NCI-H2107 treated with DMSO at 0.1 percent for 48 hours (cell line): ENCODE measurements around the gene WEE1.
"Not testable (repeated sequence)": the region's sequence is repeated elsewhere in the genome, so short reads cannot be mapped to it uniquely, and the experiment has no call there.

ENCODE experiments used
- DNase-seq: peaks from one replicate; lab custom pipeline; 2025; ENCODE audit not compliant: unreplicated experiment; lab: John Stamatoyannopoulos, UW

Gene WEE1

GRCh38 chr11:9594267-9595046 lies 21.0 kb downstream of the WEE1 start:
- no peak for DNase-seq

DNA sequence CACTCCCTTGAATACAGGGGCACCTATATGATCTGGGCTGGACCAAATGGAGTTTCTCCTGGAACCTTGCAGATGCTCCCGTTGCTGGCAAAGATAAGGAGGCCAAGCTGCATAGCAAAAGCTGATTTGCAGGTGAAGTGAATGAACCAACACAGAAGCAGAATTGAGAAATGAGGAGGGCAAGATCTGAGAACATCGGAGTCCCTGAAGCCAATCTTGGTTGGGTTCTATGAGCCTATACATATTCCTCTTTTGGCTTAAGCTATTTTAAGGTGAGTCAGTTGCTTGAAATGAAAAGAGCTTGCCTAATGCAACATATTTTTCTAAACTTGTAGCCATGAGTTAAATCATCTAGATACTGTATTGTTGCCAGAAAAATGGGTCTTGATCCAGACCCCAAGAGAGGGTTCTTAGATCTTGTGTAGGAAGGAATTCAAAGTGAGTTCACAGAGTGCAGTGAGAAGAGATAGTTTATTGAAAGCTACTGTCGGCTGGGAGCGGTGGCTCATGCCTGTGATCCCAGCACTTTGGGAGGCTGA lies 23.5 kb downstream of the WEE1 start:
- DNase-seq = no peak

- DNase-seq = no peak
These were observed 26.7 kb downstream of the WEE1 start for GRCh38 chr11:9600166-9600565.

DNA sequence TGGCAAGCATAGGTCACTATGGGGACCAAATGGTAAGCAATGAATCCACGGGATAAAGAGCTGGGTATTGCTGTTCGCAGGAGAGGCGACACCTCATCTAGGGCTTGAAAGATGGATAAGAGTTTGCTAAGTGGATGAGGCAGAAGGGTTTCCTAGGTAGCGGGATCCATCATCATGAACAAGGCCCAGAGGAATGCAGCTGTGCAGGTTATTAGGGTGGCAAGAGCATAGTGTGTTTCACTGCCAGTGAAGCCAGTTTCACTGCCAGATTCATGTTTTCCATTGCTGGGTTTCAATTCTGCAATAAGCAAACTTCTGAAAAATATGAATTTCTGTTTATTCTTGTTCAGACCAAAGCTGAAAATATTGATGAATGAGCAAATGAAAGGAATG lies 27.2 kb downstream of the WEE1 start:
- no peak for DNase-seq

DNA sequence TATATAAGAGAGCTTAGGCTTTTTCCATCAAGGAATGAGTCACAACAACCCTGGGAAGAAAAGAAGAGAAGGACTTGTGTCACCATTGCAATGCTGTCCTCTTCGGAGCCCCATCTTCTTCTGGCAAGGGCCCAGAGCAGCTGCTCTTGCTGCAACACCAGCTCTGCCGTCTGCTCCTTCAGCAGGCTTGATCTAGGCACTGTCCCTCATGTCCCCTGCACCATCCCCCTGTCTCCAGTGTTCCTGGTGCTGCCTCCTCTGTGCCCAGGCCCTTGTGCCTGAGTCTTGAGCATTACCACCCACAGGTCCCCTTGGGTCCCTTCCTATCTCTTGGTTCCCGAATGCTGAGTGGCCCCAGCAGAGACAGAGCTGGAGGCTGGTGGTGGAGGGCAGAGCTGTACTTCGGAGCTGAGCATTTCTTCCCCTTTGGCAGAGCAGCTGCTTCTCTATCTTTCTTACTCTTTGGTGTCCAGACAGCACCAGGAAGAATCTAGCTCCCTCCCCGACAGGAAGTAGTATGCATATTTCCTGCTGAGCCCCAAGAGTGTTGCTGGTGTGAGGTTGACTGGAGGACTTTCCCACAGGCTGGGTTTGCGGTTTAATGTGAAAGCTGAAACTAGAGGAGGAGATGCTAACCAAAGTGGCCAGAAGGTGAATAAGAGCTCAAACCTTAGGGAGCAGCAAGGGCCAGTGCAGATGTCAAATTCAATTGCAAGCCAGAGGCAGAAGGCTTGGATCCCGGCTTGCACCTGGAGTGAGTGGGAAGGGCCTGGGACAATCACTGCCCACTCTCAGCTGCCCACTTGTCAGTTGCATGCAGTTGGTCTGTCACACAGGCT lies 27.8 kb downstream of the WEE1 start:
- peak; percentile 92 for DNase-seq

- no peak for DNase-seq
These were observed 28.4 kb downstream of the WEE1 start for GRCh38 chr11:9601876-9602199.

DNA sequence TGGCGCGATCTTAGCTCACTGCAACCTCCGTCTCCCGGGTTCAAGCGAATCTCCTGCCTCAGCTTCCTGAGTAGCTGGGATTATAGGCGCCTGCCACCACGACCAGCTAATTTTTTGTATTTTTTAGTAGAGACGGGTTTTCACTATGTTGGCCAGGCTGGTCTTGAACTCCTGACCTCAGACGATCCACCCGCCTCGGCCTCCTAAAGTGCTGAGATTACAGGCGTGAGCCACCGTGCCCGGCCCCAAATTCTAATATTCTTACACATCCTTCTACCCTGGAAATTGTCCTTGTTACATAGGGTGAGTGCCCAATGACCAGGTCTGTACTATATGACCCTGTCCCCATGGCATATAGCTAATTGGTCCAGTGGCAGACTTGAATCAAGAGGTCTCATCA lies 29.7 kb downstream of the WEE1 start:
- DNase-seq = not testable (repeated sequence)

DNA sequence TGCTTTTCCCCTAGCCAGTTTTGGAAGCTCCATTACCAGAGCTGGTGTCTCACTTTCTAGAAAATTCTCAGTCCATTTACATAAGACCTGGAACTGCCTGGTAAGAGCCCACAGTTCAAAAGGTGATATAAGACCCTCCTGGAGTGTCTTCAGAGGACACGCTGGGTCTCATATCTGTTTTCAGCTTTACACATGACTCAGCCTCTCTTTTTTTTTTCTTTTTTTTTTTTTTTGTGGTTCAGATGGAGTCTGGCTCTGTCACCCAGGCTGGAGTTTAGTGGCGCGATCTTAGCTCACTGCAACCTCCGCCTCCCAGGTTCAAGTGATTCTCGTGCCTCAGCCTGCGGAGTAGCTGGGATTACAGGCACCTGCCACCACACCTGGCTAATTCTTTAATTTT lies 30.7 kb downstream of the WEE1 start:
- DNase-seq = no peak

GRCh38 chr11:9605742-9606141 lies 32.3 kb downstream of the WEE1 start:
- no peak for DNase-seq

DNA sequence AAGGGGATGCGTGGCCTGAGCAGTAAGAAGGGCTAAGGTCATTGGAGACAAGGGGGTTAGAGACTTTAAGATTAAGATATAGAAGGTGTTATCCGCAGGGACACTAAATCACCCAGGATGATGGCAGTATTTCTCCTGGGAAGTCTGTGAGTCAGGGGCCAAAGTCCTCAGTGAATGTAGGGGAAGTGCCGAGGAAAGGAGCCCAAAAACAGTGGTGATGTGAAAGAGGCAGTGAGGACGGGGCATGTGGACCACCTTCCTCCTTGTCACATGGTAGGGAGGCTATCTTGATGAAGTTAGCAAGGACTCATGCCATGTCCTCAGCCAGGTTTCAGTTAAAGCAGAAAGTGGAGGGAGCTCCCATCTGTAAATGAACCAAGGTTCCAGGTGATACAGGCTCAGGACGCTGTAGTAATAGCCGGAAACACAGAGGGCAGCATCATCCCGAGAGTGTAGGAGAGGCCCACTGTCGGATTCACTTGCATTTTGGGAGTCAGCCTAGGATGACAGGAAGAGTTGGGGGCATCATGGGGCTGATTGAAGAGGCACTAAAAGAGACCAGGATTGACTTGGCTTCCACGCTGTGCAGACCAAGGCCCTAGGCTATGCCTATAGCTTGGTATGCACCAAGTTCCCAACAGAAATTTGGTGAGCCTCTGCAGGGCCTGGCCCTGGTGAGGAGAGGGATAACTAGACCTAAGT lies 33.5 kb downstream of the WEE1 start:
- DNase-seq = no peak

- DNase-seq = no peak
These were observed 34.0 kb downstream of the WEE1 start for GRCh38 chr11:9607511-9607899.

DNA sequence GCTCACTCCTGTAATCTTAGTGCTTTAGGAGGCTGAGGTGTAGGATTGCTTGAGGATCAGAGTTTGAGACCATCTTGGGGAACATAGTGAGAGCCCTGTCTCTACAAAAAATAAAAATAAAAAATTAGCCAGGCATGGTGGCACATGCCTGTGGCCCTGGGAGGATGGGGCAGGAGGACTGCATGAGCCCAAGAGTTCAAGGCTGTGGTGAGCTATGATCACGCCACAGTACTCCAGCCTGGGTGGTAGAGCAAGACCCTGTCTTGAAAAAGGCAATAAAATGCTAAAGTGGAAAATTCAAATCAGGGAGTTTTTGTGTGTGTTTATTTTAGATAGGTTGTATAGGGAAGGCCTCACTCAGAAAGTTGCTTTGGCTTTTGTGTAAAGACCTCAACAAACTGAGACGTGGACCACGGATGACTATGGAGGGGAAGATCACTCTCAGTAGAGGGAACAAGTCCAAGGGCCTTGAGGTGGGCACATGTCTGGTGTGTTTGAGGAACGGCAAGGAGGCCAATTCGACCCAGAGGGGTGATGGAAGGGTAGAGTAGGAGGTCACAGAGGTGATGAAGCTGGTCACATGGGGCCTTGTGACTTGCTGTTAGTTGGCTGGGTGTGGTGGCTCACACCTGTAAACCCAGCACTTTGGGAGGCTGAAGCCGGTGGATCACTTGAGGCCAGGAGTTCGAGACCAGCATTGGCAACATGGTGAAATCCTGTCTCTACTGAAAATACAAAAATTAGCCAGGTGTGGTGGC lies 35.7 kb downstream of the WEE1 start:
- DNase-seq = no peak

- DNase-seq = no peak
These were observed 36.4 kb downstream of the WEE1 start for GRCh38 chr11:9609841-9610240.

DNA sequence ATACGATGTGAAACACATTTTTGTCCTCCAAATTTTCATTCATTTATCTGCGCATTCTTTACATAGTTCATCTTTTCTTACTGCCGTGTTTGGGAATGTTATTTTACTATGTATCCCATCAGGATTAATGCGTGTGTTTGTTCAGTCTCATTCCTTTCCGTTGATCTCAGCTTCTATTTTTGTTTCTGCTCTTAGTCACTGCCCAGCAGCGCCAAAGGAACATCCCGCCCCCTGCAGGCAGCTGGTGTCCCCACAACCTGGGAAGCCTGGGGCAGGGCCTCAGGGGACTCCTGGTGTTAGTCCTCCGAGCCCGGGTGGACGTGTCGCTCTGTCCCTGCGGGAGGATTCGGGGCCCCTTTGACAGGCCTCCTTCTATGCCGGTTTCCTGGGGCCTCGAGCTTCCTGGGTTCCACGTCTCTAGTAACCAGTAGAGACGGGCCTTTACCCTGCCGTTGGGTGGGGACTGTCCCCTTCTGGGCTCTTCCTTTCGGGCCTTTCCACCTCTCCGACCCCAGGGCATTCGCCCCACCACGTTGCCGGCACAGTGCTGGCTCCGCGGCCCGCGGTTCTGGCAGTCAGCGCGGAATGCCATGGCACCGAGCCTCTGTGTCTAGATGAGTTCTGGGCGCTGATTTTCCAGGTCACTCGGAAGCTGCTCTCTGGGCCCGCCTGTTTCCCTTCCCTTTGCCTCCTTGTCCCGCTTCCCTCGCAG lies 39.8 kb downstream of the WEE1 start:
- peak; percentile 73 for DNase-seq

GRCh38 chr11:9613830-9614762 lies 40.6 kb downstream of the WEE1 start:
- peak; percentile 29 for DNase-seq

- no peak for DNase-seq
These were observed 41.6 kb downstream of the WEE1 start for GRCh38 chr11:9615031-9615451.

DNA sequence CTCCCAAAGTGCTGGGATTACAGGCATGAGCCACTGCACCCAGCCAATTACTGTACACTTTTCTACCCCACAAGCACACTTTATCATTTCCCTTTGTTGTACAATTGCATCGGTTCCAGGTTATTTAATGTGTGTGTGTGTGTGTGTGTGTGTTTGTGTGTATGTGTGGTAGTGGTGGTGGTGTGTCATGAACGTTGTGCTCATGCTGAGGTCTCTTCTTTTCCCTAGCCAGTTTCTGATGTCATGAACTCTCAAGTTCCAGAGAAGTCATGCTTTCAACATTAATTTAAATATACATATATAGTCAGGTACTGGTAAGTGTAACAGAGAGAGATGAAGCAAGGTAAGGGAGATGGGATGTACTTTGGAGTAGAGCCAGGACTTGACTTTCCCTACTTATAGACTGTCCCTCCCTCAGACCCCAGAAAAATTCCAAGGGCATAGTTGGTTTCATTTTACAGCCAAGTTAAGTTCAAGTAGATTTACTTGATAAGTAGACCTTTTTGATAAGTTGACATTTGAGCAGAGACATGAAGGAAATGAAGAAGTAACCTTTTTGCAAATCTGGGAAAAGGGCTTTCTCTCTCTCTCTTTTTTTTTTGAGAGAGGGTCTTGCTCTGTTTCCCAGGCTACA lies 42.7 kb downstream of the WEE1 start:
- no peak for DNase-seq

DNA sequence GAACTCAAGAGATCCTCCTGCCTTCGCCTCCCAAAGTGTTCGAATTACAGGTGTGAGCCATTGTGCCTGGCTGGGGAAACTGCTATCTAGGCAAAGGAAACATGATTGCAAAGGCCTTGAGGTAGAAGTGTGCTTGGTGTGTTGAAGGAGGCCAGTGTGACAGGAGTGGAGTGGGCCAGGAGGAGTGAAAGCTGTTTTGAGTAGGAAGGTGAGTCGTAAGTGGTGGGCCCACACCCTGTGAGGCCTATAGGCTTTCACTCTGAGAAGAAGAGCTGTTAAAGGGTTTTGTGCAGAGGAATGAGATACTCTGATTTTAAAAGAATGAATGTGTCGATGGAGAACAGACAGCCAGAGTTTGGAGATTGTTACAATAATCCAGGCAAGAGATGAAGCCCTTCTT lies 43.4 kb downstream of the WEE1 start:
- DNase-seq = no peak

GRCh38 chr11:9617940-9618339 lies 44.5 kb downstream of the WEE1 start:
- DNase-seq = no peak
